Natural killer cell (primary cell): ENCODE measurements around the gene NPHP4. TPM values are rescaled to one million over a fixed set of nuclear protein-coding genes. Genes with fewer than 3 reads are reported as not detected.

Experiments used
- ATAC-seq, 3 donors: fragments of 150-1000 bp in 2 of 3; fragments of 200-7000 bp in 1 of 3; cut with Tn5 transposase; 1 replicate in 1 of 3; 2 replicates in 2 of 3; pipeline ENCODE4 v1.10.0; 2021; ENCODE audit warnings: mild to moderate bottlenecking in 2 of 3, moderate library complexity in 2 of 3
- DNase-seq, 2 donors: peaks; one replicate each; pipeline versions ENCODE4 v3.0.0 to v3.0.0-alpha.2; 2013 to 2021; ENCODE audit warnings: mixed read lengths in 1 of 2
- H3K27ac ChIP-seq: one replicate; pipeline ENCODE4 v1.5.1; 2013; ENCODE audit warnings: mild to moderate bottlenecking, low read length
- H3K27me3 ChIP-seq: one replicate; pipeline ENCODE4 v1.6.1; 2013; ENCODE audit warnings: low read length; ENCODE audit not compliant: control insufficient read depth, insufficient read depth
- H3K36me3 ChIP-seq: one replicate; pipeline ENCODE4 v1.6.1; 2013; ENCODE audit warnings: low read length; ENCODE audit not compliant: control insufficient read depth, insufficient read depth
- H3K4me1 ChIP-seq: one replicate; pipeline ENCODE4 v1.6.1; 2013; ENCODE audit warnings: low read length; ENCODE audit not compliant: control insufficient read depth, insufficient read depth
- H3K4me3 ChIP-seq: one replicate; pipeline ENCODE4 v1.5.1; 2013; ENCODE audit warnings: low read length
- H3K9me3 ChIP-seq: one replicate; pipeline ENCODE4 v1.6.1; 2013; ENCODE audit warnings: low read length; ENCODE audit not compliant: control insufficient read depth, insufficient read depth
- H3K27ac Mint-ChIP-seq, 2 donors: one replicate each; pipeline ENCODE4 v1.8.0; 2022; ENCODE audit warnings: mild to moderate bottlenecking in 2 of 2, mixed read lengths in 2 of 2, moderate library complexity in 1 of 2
- H3K27me3 Mint-ChIP-seq, 2 donors: one replicate each; pipeline ENCODE4 v1.8.0; 2022; ENCODE audit warnings: low read depth in 2 of 2, mixed read lengths in 2 of 2
- H3K36me3 Mint-ChIP-seq: one replicate; pipeline ENCODE4 v1.8.0; 2022; ENCODE audit warnings: mixed read lengths
- H3K4me1 Mint-ChIP-seq, 2 donors: one replicate each; pipeline ENCODE4 v1.8.0; 2022; ENCODE audit warnings: mixed read lengths in 2 of 2
- H3K4me3 Mint-ChIP-seq: one replicate; pipeline ENCODE4 v1.8.0; 2022; ENCODE audit warnings: mild to moderate bottlenecking, moderate library complexity, mixed read lengths
- H3K9me3 Mint-ChIP-seq, 2 donors: one replicate each; pipeline ENCODE4 v1.8.0; 2022; ENCODE audit warnings: mixed read lengths in 2 of 2
- CTCF ChIP-seq: fragments of 200-600 bp; IDR thresholded peaks from one replicate; pipeline ENCODE4 v1.8.0; 2022; ENCODE audit warnings: antibody characterized with exemption
- WGBS: methylation state at CpG from one replicate; pipeline ENCODE4 v1.1.7; 2013; ENCODE audit warnings: missing lambda C conversion rate; ENCODE audit not compliant: insufficient coverage; 5-methylcytosine and 5-hydroxymethylcytosine counted together
- intact Hi-C: fragments of 100-400 bp; cut with micrococcal nuclease; formaldehyde crosslinking; loops from one replicate; pipeline ENCODE4 v1.14.2; 2022
- total RNA-seq, 4 donors: library from RNA; stranded (reverse); fragments of 120-200 nt in 1 of 4; gene quantifications; one replicate each; pipeline versions ENCODE4 v1.2.3 to v1.2.4, GENCODE V29; 2013 to 2022

The NPHP4 gene
- total RNA-seq, 3 donors from 2014 or later (not counting 1 experiment from before 2014, with no cell fraction given): 6.3 to 14.7 (median 10.1) TPM

GRCh38 chr1:5887349-5887970, 104.8 kb downstream of the NPHP4 start:
- DNase-seq: no peak
- no peaks in the 10 kb centered on the region for H3K4me1 Mint-ChIP-seq
- H3K4me3 ChIP-seq: no peak overlapping the region
- no peaks in the 10 kb centered on the region for H3K36me3 Mint-ChIP-seq
- TF ChIP-seq CTCF: no peak
- no peak overlapping the region for H3K4me3 Mint-ChIP-seq
- H3K27me3 ChIP-seq: no peaks in the 10 kb centered on the region
- WGBS: 95% methylated on average over 23 of the region's 23 CpGs
- H3K27me3 Mint-ChIP-seq: no peaks in the 10 kb centered on the region
- no peak overlapping the region for H3K27ac Mint-ChIP-seq
- no peaks in the 10 kb centered on the region for H3K36me3 ChIP-seq
- no peaks in the 10 kb centered on the region for H3K9me3 ChIP-seq
- no peaks in the 10 kb centered on the region for H3K4me1 ChIP-seq
- no peaks in the 10 kb centered on the region for H3K9me3 Mint-ChIP-seq
- H3K27ac ChIP-seq: no peak overlapping the region
- intact Hi-C loops: no loop called here
- no peak for ATAC-seq

DNA sequence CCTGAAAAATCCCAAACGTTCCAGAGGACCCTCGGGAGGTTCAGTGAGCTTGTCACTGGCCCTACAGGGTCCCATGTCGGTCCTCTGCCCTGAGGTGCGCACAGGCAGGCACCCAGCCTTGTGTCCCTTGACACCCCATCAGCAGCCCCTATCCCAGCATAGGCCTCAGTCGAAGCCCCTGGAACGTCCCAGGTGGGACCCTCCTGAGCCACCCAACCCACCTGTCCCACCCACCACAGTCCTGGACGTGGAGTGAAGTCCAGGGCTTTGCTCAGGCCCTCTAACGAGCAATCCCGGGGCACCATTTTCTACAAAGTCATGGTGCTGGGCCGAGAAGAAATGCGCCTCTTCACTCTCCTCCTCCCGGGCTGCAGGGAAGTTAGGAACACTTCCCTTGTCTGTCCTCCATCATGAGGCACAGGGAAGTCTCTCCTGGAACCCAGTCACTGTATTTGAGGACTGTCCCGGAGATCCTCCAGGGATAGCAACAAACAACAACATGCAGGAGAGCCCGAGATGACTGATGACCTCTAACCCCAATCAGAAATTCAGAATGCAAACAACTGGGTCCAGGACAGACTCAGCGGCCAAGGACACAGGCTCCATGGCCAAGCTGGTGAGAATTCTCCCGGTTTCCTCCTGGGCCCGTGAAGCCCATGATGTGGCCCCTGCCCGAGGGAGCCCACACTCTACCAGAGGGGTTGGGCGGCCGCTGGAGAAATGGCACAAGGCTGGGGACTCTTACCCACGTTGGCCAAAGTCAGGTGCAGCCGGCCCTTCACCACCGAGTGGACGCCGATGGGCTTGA, 105.5 kb downstream of the NPHP4 start:
- H3K27me3 ChIP-seq: no peaks in the 10 kb centered on the region
- no peaks in the 10 kb centered on the region for H3K36me3 ChIP-seq
- DNase-seq (no peak), ATAC-seq (no peak)
- H3K27me3 Mint-ChIP-seq: no peaks in the 10 kb centered on the region
- H3K4me1 ChIP-seq: no peaks in the 10 kb centered on the region
- no peaks in the 10 kb centered on the region for H3K4me1 Mint-ChIP-seq
- WGBS: 93% methylated on average over 25 of the region's 25 CpGs
- H3K36me3 Mint-ChIP-seq: no peaks in the 10 kb centered on the region
- H3K9me3 Mint-ChIP-seq: no peaks in the 10 kb centered on the region
- H3K4me3 ChIP-seq: no peak overlapping the region
- TF ChIP-seq CTCF: no peak
- intact Hi-C loops: no loop called here
- H3K27ac ChIP-seq: no peak overlapping the region
- H3K4me3 Mint-ChIP-seq: no peak overlapping the region
- no peaks in the 10 kb centered on the region for H3K9me3 ChIP-seq
- no peak overlapping the region for H3K27ac Mint-ChIP-seq

- no peak for ATAC-seq
- Histone ChIP-seq H3K27me3 (no peaks in the 10 kb centered on the region), H3K4me1 (no peaks in the 10 kb centered on the region), H3K36me3 (no peaks in the 10 kb centered on the region), H3K4me3 (no peak overlapping the region), H3K27ac (no peak overlapping the region), H3K9me3 (no peaks in the 10 kb centered on the region)
- Mint-ChIP-seq H3K9me3 (no peaks in the 10 kb centered on the region), H3K27me3 (no peaks in the 10 kb centered on the region), H3K27ac (no peak overlapping the region), H3K36me3 (no peaks in the 10 kb centered on the region), H3K4me3 (no peak overlapping the region), H3K4me1 (no peaks in the 10 kb centered on the region)
- no peak for TF ChIP-seq CTCF
- 97% methylated on average over 10 of the region's 10 CpGs for WGBS
- no peak for DNase-seq
- intact Hi-C loops: no loop called here
Observed at GRCh38 chr1:5886140-5886483, 106.1 kb downstream of the NPHP4 start.
